Measurements from ENCODE around the gene CHN1.

CHN1 gene

GRCh38 chr2:174759381-174760065 is 245.7 kb downstream of the CHN1 start:
- DNase-seq = no peak

- DNase-seq = no peak
Measured at GRCh38 chr2:174756743-174757142, 248.4 kb downstream of the CHN1 start.

DNA sequence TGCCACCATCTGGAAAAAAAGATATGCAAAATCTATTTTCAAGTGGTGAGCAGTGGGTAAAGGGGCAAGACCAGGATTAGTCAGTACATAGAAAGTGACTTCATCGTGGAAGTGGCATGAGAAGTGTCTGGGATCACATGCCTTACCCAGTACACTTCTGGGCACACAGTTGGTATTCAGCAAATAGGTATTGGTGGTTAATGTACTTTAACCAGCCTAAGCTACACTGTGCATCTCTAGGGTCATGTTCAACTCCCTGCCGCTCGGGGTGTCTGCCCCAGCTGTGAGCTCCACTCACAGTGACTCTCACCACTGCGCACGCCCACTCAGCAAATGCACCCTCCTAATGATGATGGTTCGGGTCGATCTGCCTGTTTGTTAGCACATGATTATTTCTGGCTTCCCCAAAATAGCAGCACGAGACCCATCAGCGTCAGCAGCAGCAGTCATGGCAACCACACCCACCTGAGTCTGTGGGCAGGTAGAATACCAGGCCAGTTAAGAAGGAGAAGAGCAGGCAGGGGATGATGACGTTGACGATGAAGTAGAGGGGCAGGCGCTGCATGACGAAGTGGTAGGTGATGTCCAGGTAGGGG is 252.0 kb downstream of the CHN1 start:
- DNase-seq = no peak

DNA sequence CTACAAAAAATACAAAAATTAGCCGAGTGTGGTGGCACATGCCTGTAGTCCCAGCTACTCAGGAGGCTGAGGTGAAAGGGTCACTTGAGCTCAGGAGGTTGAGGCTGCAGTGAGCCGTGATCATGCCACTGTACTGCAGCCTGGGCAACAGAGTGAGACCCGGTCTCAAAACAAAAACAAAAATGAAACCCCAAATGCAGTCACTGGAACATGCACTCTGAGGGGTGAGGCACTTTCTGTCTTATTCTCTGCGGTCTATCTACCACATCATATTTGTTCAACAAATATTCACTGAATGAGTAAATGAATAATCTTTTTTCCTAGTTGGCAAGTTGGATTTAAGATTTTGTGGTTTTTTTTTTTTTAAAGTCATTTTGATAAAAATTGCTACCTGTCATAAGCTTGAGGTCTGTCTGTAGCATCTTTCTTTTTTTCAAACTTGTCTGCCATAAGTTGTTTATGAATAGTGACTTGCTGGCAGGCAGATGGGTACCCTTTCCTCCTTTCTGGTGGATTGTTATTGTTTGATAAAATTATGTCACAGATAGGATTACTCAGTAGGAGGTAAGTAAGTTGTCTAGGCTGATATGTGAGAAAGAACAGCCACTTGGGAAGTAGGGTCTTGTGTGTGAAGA is 252.7 kb downstream of the CHN1 start:
- DNase-seq = no peak

- no peak for DNase-seq
Measured at GRCh38 chr2:174750923-174751441, 254.2 kb downstream of the CHN1 start.

- no peak for DNase-seq
Measured at GRCh38 chr2:174749793-174750192, 255.4 kb downstream of the CHN1 start.

- peak; percentile 18 for DNase-seq
Measured at GRCh38 chr2:174748948-174749347, 256.2 kb downstream of the CHN1 start.

All from NCI-H1092 (cell line).